SK-N-SH (cell line): ENCODE data around the gene HSPB7. TPM values are rescaled to one million over a fixed set of nuclear protein-coding genes. Genes with fewer than 3 reads are reported as not detected.
A peak's percentile ranks its signal among the peaks of the same experiment; 100 is the strongest.

Experiments used
- CTCF ChIA-PET: fragments of 300-600, 350-600 bp; formaldehyde crosslinking; extraction: SDS; loops from one replicate; lab custom pipeline; 2021; lab: Yijun Ruan, JAX
- POLR2A ChIA-PET: fragments of 350-600 bp; sonication (Branson Sonifier 250); formaldehyde crosslinking; extraction: SDS; loops from one replicate; lab custom pipeline; 2020; ENCODE audit warnings: antibody characterized with exemption, inconsistent platforms; lab: Yijun Ruan, JAX
- DNase-seq: peaks from one replicate; pipeline ENCODE4 v3.0.0; 2012
- H2AFZ ChIP-seq: fragments of 200-600 bp; sonication (generic); 2 replicates; pipeline ENCODE4 v1.8.1; 2016; ENCODE audit warnings: antibody characterized with exemption, mild to moderate bottlenecking, low read depth
- H3F3A ChIP-seq: fragments of 200-600 bp; sonication (generic); replicated peaks from 2 replicates; pipeline ENCODE3; 2016; ENCODE audit warnings: antibody characterized with exemption, mild to moderate bottlenecking; ENCODE audit not compliant: insufficient read depth
- H3K27ac ChIP-seq, 2 experiments: fragments of 200-500 bp in 1 of 2; fragments of 200-600 bp in 1 of 2; sonication (Bioruptor generic) in 1 of 2; sonication (generic), shearing (Covaris generic) in 1 of 2; 2 replicates each; pipeline versions ENCODE4 v1.5.1 to v1.6.1; 2014 to 2016; ENCODE audit warnings: low read depth in 2 of 2, inconsistent platforms in 1 of 2, low read length in 1 of 2, mild to moderate bottlenecking in 1 of 2, mixed read lengths in 1 of 2
- H3K27me3 ChIP-seq: fragments of 200-600 bp; sonication (generic), shearing (Covaris generic); 2 replicates; pipeline ENCODE4 v1.6.1; 2016; ENCODE audit warnings: mixed run types; ENCODE audit not compliant: insufficient read depth
- H3K36me3 ChIP-seq, 2 experiments: fragments of 200-500 bp in 1 of 2; fragments of 200-600 bp in 1 of 2; sonication (Bioruptor generic) in 1 of 2; sonication (generic) in 1 of 2; replicated peaks in 1 of 2; 2 replicates each; pipeline versions ENCODE3 to v1.5.1; 2014 to 2016; ENCODE audit warnings: low read length in 1 of 2, mild to moderate bottlenecking in 1 of 2; ENCODE audit not compliant: insufficient read depth in 2 of 2, control insufficient read depth in 1 of 2
- H3K4me1 ChIP-seq, 2 experiments: fragments of 200-500 bp in 1 of 2; fragments of 200-600 bp in 1 of 2; sonication (Bioruptor generic) in 1 of 2; sonication (generic), shearing (Covaris generic) in 1 of 2; 2 replicates each; pipeline versions ENCODE4 v1.5.1 to v1.6.1; 2014 to 2016; ENCODE audit warnings: low read depth in 1 of 2, low read length in 1 of 2, mixed run types in 1 of 2; ENCODE audit not compliant: insufficient read depth in 2 of 2, control insufficient read depth in 1 of 2
- H3K4me2 ChIP-seq: fragments of 200-600 bp; sonication (generic), shearing (Covaris generic); 2 replicates; pipeline ENCODE4 v1.6.1; 2017; ENCODE audit warnings: mixed run types
- H3K4me3 ChIP-seq, 2 experiments: fragments of 200-500 bp in 1 of 2; fragments of 200-600 bp in 1 of 2; sonication (Bioruptor generic) in 1 of 2; sonication (generic), shearing (Covaris generic) in 1 of 2; 2 replicates each; pipeline versions ENCODE4 v1.5.1 to v1.8.1; 2014 to 2016; ENCODE audit warnings: low read depth in 2 of 2, inconsistent platforms in 1 of 2, low read length in 1 of 2, mild to moderate bottlenecking in 1 of 2, mixed read lengths in 1 of 2, moderate library complexity in 1 of 2
- H3K79me2 ChIP-seq: fragments of 200-600 bp; sonication (generic); 2 replicates; pipeline ENCODE4 v1.8.1; 2017; ENCODE audit warnings: mild to moderate bottlenecking; ENCODE audit not compliant: insufficient read depth
- H3K9ac ChIP-seq: fragments of 200-600 bp; sonication (generic); 2 replicates; pipeline ENCODE4 v1.6.1; 2017; ENCODE audit warnings: mixed run types
- H3K9me2 ChIP-seq: fragments of 200-600 bp; sonication (generic); 2 replicates; pipeline ENCODE4 v1.6.1; 2017; ENCODE audit warnings: mixed run types
- H3K9me3 ChIP-seq: fragments of 200-600 bp; sonication (generic); 2 replicates; pipeline ENCODE4 v1.6.1; 2017; ENCODE audit warnings: mixed run types, mild to moderate bottlenecking, moderate library complexity
- H4K20me1 ChIP-seq: fragments of 200-600 bp; sonication (generic); 2 replicates; pipeline ENCODE4 v1.6.1; 2017; ENCODE audit warnings: mild to moderate bottlenecking, mixed run types; ENCODE audit not compliant: insufficient read depth
- CTCF ChIP-seq: fragments of 200-600 bp; sonication (generic); IDR thresholded peaks from 2 replicates; pipeline ENCODE4 v1.6.1; 2017; ENCODE audit warnings: antibody characterized with exemption, mild to moderate bottlenecking, moderate library complexity
- FOXM1 ChIP-seq: IDR thresholded peaks from 2 replicates; pipeline ENCODE4 v1.4.0; 2012; ENCODE audit warnings: low read depth, mild to moderate bottlenecking
- PBX3 ChIP-seq: IDR thresholded peaks from 2 replicates; pipeline ENCODE4; 2012
- RAD21 ChIP-seq: IDR thresholded peaks from 2 replicates; pipeline ENCODE4 v1.6.1; 2012; ENCODE audit warnings: mild to moderate bottlenecking, low read length
- REST ChIP-seq: IDR thresholded peaks from 2 replicates; pipeline ENCODE4 v1.6.1; 2012; ENCODE audit warnings: mild to moderate bottlenecking, low read depth, low read length, moderate library complexity
- SMC3 ChIP-seq: IDR thresholded peaks from 2 replicates; pipeline ENCODE4 v1.6.1; 2012; ENCODE audit warnings: low read depth, low read length, improper control_type of control experiment
- WGBS: methylation state at CpG from one replicate; pipeline ENCODE4 v1.1.6; 2017; ENCODE audit warnings: low lambda C conversion rate; 5-methylcytosine and 5-hydroxymethylcytosine counted together
- polyA plus RNA-seq, 3 experiments: library from polyadenylated mRNA; depleted of rRNA; stranded (reverse); fragments of >200 nt; gene quantifications; 2 replicates each; pipeline ENCODE4 v1.2.3, GENCODE V29; 2012

HSPB7 gene
- polyA plus RNA-seq, 1 of the 3 experiments (the other 2 are of a cell fraction): 0.05 TPM

- TF ChIP-seq FOXM1 (no peak), CTCF (no peak)
Measured at GRCh38 chr1:16013220-16013907, 4.5 kb downstream of the HSPB7 start (continued).

- no peaks in the 10 kb centered on the region for H3K9me2 ChIP-seq
- H3K9me3 ChIP-seq: no peaks in the 10 kb centered on the region
- TF ChIP-seq RAD21: peak; percentile 33
- no peak for TF ChIP-seq PBX3
- peak; percentile 17; the same call in 1 of the 2 replicates for TF ChIP-seq SMC3
- ChIA-PET POLR2A (no interaction called here), CTCF (interaction anchor here (0.8 to 4.8 kb wide), 7 partner anchors 18 to 221 kb away, joined by 3 to 27 read pairs (median 3); partner anchors contain the start of gene FAM131C)
- 70% methylated on average over 11 of the region's 36 CpGs for WGBS
- no peak overlapping the region for H3K27ac ChIP-seq
- no peaks in the 10 kb centered on the region for H3F3A ChIP-seq
- no peak overlapping the region for H3K4me3 ChIP-seq
- peak; percentile 77 for DNase-seq
- H3K27me3 ChIP-seq: no peaks in the 10 kb centered on the region
- no peak overlapping the region for H2AFZ ChIP-seq
- no peaks in the 10 kb centered on the region for H3K79me2 ChIP-seq
- no peaks in the 10 kb centered on the region for H4K20me1 ChIP-seq
- no peak overlapping the region for H3K4me2 ChIP-seq
- H3K36me3 ChIP-seq: no peaks in the 10 kb centered on the region
- no peak overlapping the region for H3K9ac ChIP-seq
- H3K4me1 ChIP-seq: peaks cover 0 to 28% of the 10 kb centered on the region in 2 experiments; a peak in 1 of 4 replicates
Measured at GRCh38 chr1:16012590-16013219, 5.1 kb downstream of the HSPB7 start.

- over 99% methylated on average over 11 of the region's 11 CpGs for WGBS
- no peak for DNase-seq
- Histone ChIP-seq H3K4me3 (no peak overlapping the region), H3K79me2 (no peaks in the 10 kb centered on the region), H3F3A (no peaks in the 10 kb centered on the region), H3K4me1 (peaks cover 0 to 23% of the 10 kb centered on the region in 2 experiments; a peak in 1 of 4 replicates), H3K27ac (no peak overlapping the region), H3K9ac (no peak overlapping the region), H2AFZ (no peak overlapping the region), H3K27me3 (no peaks in the 10 kb centered on the region), H3K9me3 (no peaks in the 10 kb centered on the region), H3K9me2 (no peaks in the 10 kb centered on the region), H3K4me2 (no peak overlapping the region), H3K36me3 (no peaks in the 10 kb centered on the region), H4K20me1 (no peaks in the 10 kb centered on the region)
- POLR2A ChIA-PET: interaction anchor here (0.6 kb wide), 1 partner anchor 9 kb away, joined by 3 read pairs; no protein-coding TSS in a partner anchor
- CTCF ChIA-PET: interaction anchor here (0.8 to 4.8 kb wide), 6 partner anchors 17 to 220 kb away, joined by 3 to 27 read pairs (median 3); partner anchors contain the start of gene FAM131C
- no peak for TF ChIP-seq REST
Measured at GRCh38 chr1:16011936-16012589, 5.8 kb downstream of the HSPB7 start.
